ENCODE results near the gene LRIG1. TPM values are rescaled to one million over a fixed set of nuclear protein-coding genes. Genes with fewer than 3 reads are reported as not detected.

Gene LRIG1
- 167 and 178 TPM in 2 replicates for total RNA-seq
- long read RNA-seq, partial matches to known transcripts = 81 of 91 reads
- long read RNA-seq, other reads (novel, unspliced or antisense) = 10 of 91 reads

GRCh38 chr3:66500576-66501482, at the start of gene LRIG1:
Gene LRIG1, minus strand, starts transcription at chr3:66501022. Its CDS starts 615 bp downstream, at chr3:66500407.
- Mint-ChIP-seq H3K27me3 (ENCODE audit: low read depth) (peaks cover 2% of the 10 kb centered on the region), H3K4me3 (peak within 1 kb of the TSS; percentile 97), H3K27ac (ENCODE audit: unreplicated experiment) (peak within 1 kb of the TSS; percentile 91), H3K4me1 (peaks cover 71% of the 10 kb centered on the region), H3K36me3 (ENCODE audit: low read depth) (no peaks in the 10 kb centered on the region), H3K9me3 (no peaks in the 10 kb centered on the region)
- peak; percentile 97 for DNase-seq (ENCODE audit: low read depth, low spot score)
- peak; percentile 57 for TF ChIP-seq CTCF (conservative IDR thresholded peaks at IDR 0.05)

- no peaks in the 10 kb centered on the region for H3K36me3 Mint-ChIP-seq (ENCODE audit: low read depth)
- no peak for DNase-seq (ENCODE audit: low read depth, low spot score)
Measured at GRCh38 chr3:66544619-66545429, 44.0 kb upstream of the LRIG1 start.

GRCh38 chr3:66542153-66542552, 41.3 kb upstream of the LRIG1 start:
- peaks cover 45% of the 10 kb centered on the region for H3K4me1 Mint-ChIP-seq
- DNase-seq (ENCODE audit: low read depth, low spot score) = no peak
- TF ChIP-seq CTCF (conservative IDR thresholded peaks at IDR 0.05) = no peak
- no peaks in the 10 kb centered on the region for H3K36me3 Mint-ChIP-seq (ENCODE audit: low read depth)
- no peaks in the 10 kb centered on the region for H3K27me3 Mint-ChIP-seq (ENCODE audit: low read depth)
- no peak overlapping the region for H3K4me3 Mint-ChIP-seq
- no peak overlapping the region for H3K27ac Mint-ChIP-seq (ENCODE audit: unreplicated experiment)
- peaks cover 5% of the 10 kb centered on the region for H3K9me3 Mint-ChIP-seq

More at GRCh38 chr3:66544619-66545429, 44.0 kb upstream of the LRIG1 start:
- H3K27me3 Mint-ChIP-seq (ENCODE audit: low read depth) = no peaks in the 10 kb centered on the region
- no peak overlapping the region for H3K27ac Mint-ChIP-seq (ENCODE audit: unreplicated experiment)
- peaks cover 5% of the 10 kb centered on the region for H3K9me3 Mint-ChIP-seq
- no peak overlapping the region for H3K4me3 Mint-ChIP-seq
- H3K4me1 Mint-ChIP-seq = peaks cover 22% of the 10 kb centered on the region
- no peak for TF ChIP-seq CTCF (conservative IDR thresholded peaks at IDR 0.05)

GRCh38 chr3:66539466-66539989, 38.7 kb upstream of the LRIG1 start:
- Mint-ChIP-seq H3K4me1 (peaks cover 46% of the 10 kb centered on the region), H3K27me3 (ENCODE audit: low read depth) (no peaks in the 10 kb centered on the region)
- no peak for TF ChIP-seq CTCF (conservative IDR thresholded peaks at IDR 0.05)

GRCh38 chr3:66538390-66538789, 37.6 kb upstream of the LRIG1 start:
- TF ChIP-seq CTCF (conservative IDR thresholded peaks at IDR 0.05) = no peak
- Mint-ChIP-seq H3K36me3 (ENCODE audit: low read depth) (no peaks in the 10 kb centered on the region), H3K27ac (ENCODE audit: unreplicated experiment) (peak overlapping the region; percentile 95), H3K27me3 (ENCODE audit: low read depth) (no peaks in the 10 kb centered on the region), H3K9me3 (no peaks in the 10 kb centered on the region), H3K4me1 (peaks cover 43% of the 10 kb centered on the region), H3K4me3 (no peak overlapping the region)
- no peak for DNase-seq (ENCODE audit: low read depth, low spot score)

More at GRCh38 chr3:66539466-66539989, 38.7 kb upstream of the LRIG1 start:
- H3K9me3 Mint-ChIP-seq = peaks cover 2% of the 10 kb centered on the region
- DNase-seq (ENCODE audit: low read depth, low spot score) = no peak
- H3K36me3 Mint-ChIP-seq (ENCODE audit: low read depth) = no peaks in the 10 kb centered on the region
- H3K4me3 Mint-ChIP-seq = no peak overlapping the region
- peak overlapping the region; percentile 46 for H3K27ac Mint-ChIP-seq (ENCODE audit: unreplicated experiment)
